HEK293 (cell line): ENCODE data around the gene EBI3.

Experiments used
- SALL2 ChIP-seq: fragments of 450-650 bp; formaldehyde crosslinking; IDR thresholded peaks from 2 replicates; pipeline ENCODE4 v1.5.0; 2017; ENCODE audit warnings: missing biosample characterization, mild to moderate bottlenecking, missing genetic modification characterization, borderline replicate concordance
- ZFP41 ChIP-seq: fragments of 450-650 bp; formaldehyde crosslinking; IDR thresholded peaks from 2 replicates; pipeline ENCODE4 v1.5.1; 2016; ENCODE audit warnings: missing biosample characterization, missing genetic modification characterization, borderline replicate concordance
- ZNF19 ChIP-seq: fragments of 450-650 bp; formaldehyde crosslinking; IDR thresholded peaks from 2 replicates; pipeline ENCODE4; 2016; ENCODE audit warnings: missing biosample characterization, missing genetic modification characterization, low read depth
- ZNF501 ChIP-seq: fragments of 450-650 bp; formaldehyde crosslinking; IDR thresholded peaks from 2 replicates; pipeline ENCODE4 v1.5.1; 2016; ENCODE audit warnings: missing biosample characterization, missing genetic modification characterization
- ZNF704 ChIP-seq: fragments of 450-650 bp; formaldehyde crosslinking; IDR thresholded peaks from 2 replicates; pipeline ENCODE4 v1.5.1; 2016; ENCODE audit warnings: missing biosample characterization, missing genetic modification characterization
- ZSCAN18 ChIP-seq: fragments of 450-650 bp; formaldehyde crosslinking; IDR thresholded peaks from 2 replicates; pipeline ENCODE4 v1.5.1; 2016; ENCODE audit warnings: missing biosample characterization, missing genetic modification characterization
- TF ChIP-seq, protein P1 (sequence below): fragments of 450-650 bp; formaldehyde crosslinking; IDR thresholded peaks from 2 replicates; pipeline ENCODE4 v1.5.1; 2016; ENCODE audit warnings: missing biosample characterization, missing genetic modification characterization
- TF ChIP-seq, protein P2 (sequence below): fragments of 450-650 bp; formaldehyde crosslinking; IDR thresholded peaks from 2 replicates; pipeline ENCODE4 v1.5.1; 2017; ENCODE audit warnings: missing biosample characterization, missing genetic modification characterization
- TF ChIP-seq, protein P3 (sequence below): fragments of 450-650 bp; formaldehyde crosslinking; IDR thresholded peaks from 2 replicates; pipeline ENCODE4 v1.5.1; 2016; ENCODE audit warnings: missing biosample characterization, missing genetic modification characterization

GRCh38 chr19:4264812-4265211 is 35.5 kb downstream of the EBI3 start:
- no peak for TF ChIP-seq ZNF19 (tag by site-specific recombination)
- no peak for TF ChIP-seq ZFP41 (tag by site-specific recombination)
- no peak for TF ChIP-seq SALL2 (tag by site-specific recombination)
- TF ChIP-seq, protein P1, sequence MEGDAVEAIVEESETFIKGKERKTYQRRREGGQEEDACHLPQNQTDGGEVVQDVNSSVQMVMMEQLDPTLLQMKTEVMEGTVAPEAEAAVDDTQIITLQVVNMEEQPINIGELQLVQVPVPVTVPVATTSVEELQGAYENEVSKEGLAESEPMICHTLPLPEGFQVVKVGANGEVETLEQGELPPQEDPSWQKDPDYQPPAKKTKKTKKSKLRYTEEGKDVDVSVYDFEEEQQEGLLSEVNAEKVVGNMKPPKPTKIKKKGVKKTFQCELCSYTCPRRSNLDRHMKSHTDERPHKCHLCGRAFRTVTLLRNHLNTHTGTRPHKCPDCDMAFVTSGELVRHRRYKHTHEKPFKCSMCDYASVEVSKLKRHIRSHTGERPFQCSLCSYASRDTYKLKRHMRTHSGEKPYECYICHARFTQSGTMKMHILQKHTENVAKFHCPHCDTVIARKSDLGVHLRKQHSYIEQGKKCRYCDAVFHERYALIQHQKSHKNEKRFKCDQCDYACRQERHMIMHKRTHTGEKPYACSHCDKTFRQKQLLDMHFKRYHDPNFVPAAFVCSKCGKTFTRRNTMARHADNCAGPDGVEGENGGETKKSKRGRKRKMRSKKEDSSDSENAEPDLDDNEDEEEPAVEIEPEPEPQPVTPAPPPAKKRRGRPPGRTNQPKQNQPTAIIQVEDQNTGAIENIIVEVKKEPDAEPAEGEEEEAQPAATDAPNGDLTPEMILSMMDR: no peak
- TF ChIP-seq, protein P2, sequence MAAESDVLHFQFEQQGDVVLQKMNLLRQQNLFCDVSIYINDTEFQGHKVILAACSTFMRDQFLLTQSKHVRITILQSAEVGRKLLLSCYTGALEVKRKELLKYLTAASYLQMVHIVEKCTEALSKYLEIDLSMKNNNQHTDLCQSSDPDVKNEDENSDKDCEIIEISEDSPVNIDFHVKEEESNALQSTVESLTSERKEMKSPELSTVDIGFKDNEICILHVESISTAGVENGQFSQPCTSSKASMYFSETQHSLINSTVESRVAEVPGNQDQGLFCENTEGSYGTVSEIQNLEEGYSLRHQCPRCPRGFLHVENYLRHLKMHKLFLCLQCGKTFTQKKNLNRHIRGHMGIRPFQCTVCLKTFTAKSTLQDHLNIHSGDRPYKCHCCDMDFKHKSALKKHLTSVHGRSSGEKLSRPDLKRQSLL: no peak
- no peak for TF ChIP-seq ZNF501
- TF ChIP-seq ZSCAN18 (tag by site-specific recombination): no peak
- TF ChIP-seq ZNF704: no peak
- TF ChIP-seq, protein P3, sequence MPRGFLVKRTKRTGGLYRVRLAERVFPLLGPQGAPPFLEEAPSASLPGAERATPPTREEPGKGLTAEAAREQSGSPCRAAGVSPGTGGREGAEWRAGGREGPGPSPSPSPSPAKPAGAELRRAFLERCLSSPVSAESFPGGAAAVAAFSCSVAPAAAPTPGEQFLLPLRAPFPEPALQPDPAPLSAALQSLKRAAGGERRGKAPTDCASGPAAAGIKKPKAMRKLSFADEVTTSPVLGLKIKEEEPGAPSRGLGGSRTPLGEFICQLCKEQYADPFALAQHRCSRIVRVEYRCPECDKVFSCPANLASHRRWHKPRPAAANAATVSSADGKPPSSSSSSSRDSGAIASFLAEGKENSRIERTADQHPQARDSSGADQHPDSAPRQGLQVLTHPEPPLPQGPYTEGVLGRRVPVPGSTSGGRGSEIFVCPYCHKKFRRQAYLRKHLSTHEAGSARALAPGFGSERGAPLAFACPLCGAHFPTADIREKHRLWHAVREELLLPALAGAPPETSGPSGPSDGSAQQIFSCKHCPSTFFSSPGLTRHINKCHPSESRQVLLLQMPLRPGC: no peak
